HCT116 (cell line): ENCODE results near the gene TIMP3. TPM values are rescaled to one million over a fixed set of nuclear protein-coding genes. Genes with fewer than 3 reads are reported as not detected.

Source experiments
- ATAC-seq: fragments of 200-7000 bp; cut with Tn5 transposase; 2 replicates; pipeline ENCODE4 v1.9.1; 2020; ENCODE audit warnings: mild to moderate bottlenecking, moderate library complexity
- BruUV-seq: library from RNA; stranded (reverse); fragments of 400-500 nt; replicated peaks from 2 replicates; lab custom pipeline; 2021; lab: Mats Ljungman, UMichigan
- CTCF ChIA-PET: fragments of 300-600 bp; sonication (Branson Sonifier 250); formaldehyde crosslinking; loops from one replicate; lab custom pipeline; 2021; ENCODE audit warnings: antibody characterized with exemption; lab: Charles Lee
- POLR2A ChIA-PET: fragments of 300-600, 350-600 bp; sonication (Branson Sonifier 250); formaldehyde crosslinking; loops from one replicate; lab custom pipeline; 2021; ENCODE audit warnings: antibody characterized with exemption; lab: Charles Lee
- RAD21 ChIA-PET, 2 experiments: fragments of 300-600 bp; sonication (Branson Sonifier 250); formaldehyde crosslinking; loops; one replicate each; lab custom pipeline; 2023; ENCODE audit warnings: low total read pairs in 2 of 2; ENCODE audit not compliant: uncharacterized antibody in 2 of 2, unreplicated experiment in 2 of 2, low non-redundant PET in 1 of 2; lab: Charles Lee
- DNase-seq: peaks from one replicate; pipeline ENCODE4 v3.0.0-alpha.2; 2010; ENCODE audit warnings: low read depth, low spot score
- H2AFZ ChIP-seq: fragments of 200-600 bp; shearing (Covaris generic), sonication (generic); 2 replicates; pipeline ENCODE4 v1.6.1; 2017; ENCODE audit warnings: low read depth, mixed run types, mixed read lengths, antibody characterized with exemption, low read length; ENCODE audit not compliant: poor library complexity, severe bottlenecking
- H3K27ac ChIP-seq: 2 replicates; pipeline ENCODE4 v1.5.1; 2012; ENCODE audit warnings: low read depth, low read length
- H3K27me3 ChIP-seq: fragments of 200-600 bp; sonication (generic); 2 replicates; pipeline ENCODE4 v1.6.1; 2016; ENCODE audit warnings: mixed run types, low read length, mixed read lengths; ENCODE audit not compliant: insufficient read depth
- H3K36me3 ChIP-seq, 2 experiments: fragments of 200-500 bp in 1 of 2; fragments of 200-600 bp in 1 of 2; sonication (Bioruptor generic) in 1 of 2; sonication (generic) in 1 of 2; 2 replicates each; pipeline versions ENCODE4 v1.5.1 to v1.6.1; 2014 to 2016; ENCODE audit warnings: low read length in 2 of 2, inconsistent platforms in 1 of 2, mixed read lengths in 1 of 2, mixed run types in 1 of 2; ENCODE audit not compliant: insufficient read depth in 2 of 2, control insufficient read depth in 1 of 2
- H3K4me1 ChIP-seq, 2 experiments: fragments of 200-600 bp in 1 of 2; sonication (generic) in 1 of 2; 2 replicates each; pipeline versions ENCODE4 v1.5.1 to v1.6.1; 2012 to 2017; ENCODE audit warnings: low read length in 2 of 2, inconsistent platforms in 1 of 2, mild to moderate bottlenecking in 1 of 2, mixed read lengths in 1 of 2, mixed run types in 1 of 2, moderate library complexity in 1 of 2; ENCODE audit not compliant: insufficient read depth in 2 of 2, control insufficient read depth in 1 of 2
- H3K4me2 ChIP-seq: fragments of 200-600 bp; sonication (generic); 2 replicates; pipeline ENCODE4 v1.6.1; 2017; ENCODE audit warnings: mixed run types, low read length, mixed read lengths
- H3K4me3 ChIP-seq, 2 experiments: fragments of 200-600 bp in 1 of 2; sonication (generic) in 1 of 2; replicated peaks in 1 of 2; 2 replicates each; pipeline ENCODE4 v1.5.1; 2011 to 2016; ENCODE audit warnings: low read length in 2 of 2, control low read depth in 1 of 2, low read depth in 1 of 2, mild to moderate bottlenecking in 1 of 2, mixed read lengths in 1 of 2, mixed run types in 1 of 2
- H3K79me2 ChIP-seq: fragments of 200-600 bp; sonication (generic); 2 replicates; pipeline ENCODE4 v1.6.1; 2017; ENCODE audit warnings: mild to moderate bottlenecking, mixed run types, low read length, moderate library complexity, mixed read lengths; ENCODE audit not compliant: insufficient read depth
- H3K9ac ChIP-seq: fragments of 200-600 bp; sonication (generic); 2 replicates; pipeline ENCODE4 v1.6.1; 2016; ENCODE audit warnings: low read length, mixed read lengths
- H3K9me2 ChIP-seq: fragments of 200-600 bp; sonication (generic), shearing (Covaris generic); 2 replicates; pipeline ENCODE4 v1.6.1; 2017; ENCODE audit warnings: mixed run types, mild to moderate bottlenecking, moderate library complexity; ENCODE audit not compliant: insufficient read depth
- H3K9me3 ChIP-seq, 2 experiments: fragments of 200-500 bp in 1 of 2; fragments of 200-600 bp in 1 of 2; sonication (Bioruptor generic) in 1 of 2; sonication (generic) in 1 of 2; 2 replicates each; pipeline ENCODE4 v1.6.1; 2014 to 2017; ENCODE audit warnings: low read length in 2 of 2, mixed read lengths in 2 of 2, inconsistent platforms in 1 of 2, low read depth in 1 of 2, mild to moderate bottlenecking in 1 of 2, mixed run types in 1 of 2, moderate library complexity in 1 of 2; ENCODE audit not compliant: control insufficient read depth in 1 of 2, insufficient read depth in 1 of 2
- H4K20me1 ChIP-seq: fragments of 200-600 bp; sonication (generic), shearing (Covaris generic); 2 replicates; pipeline ENCODE4 v1.6.1; 2017; ENCODE audit warnings: mixed run types, mild to moderate bottlenecking, moderate library complexity; ENCODE audit not compliant: insufficient read depth
- CEBPB ChIP-seq: IDR thresholded peaks from 2 replicates; pipeline ENCODE4 v1.6.1; 2012; ENCODE audit warnings: low read depth
- FOSL1 ChIP-seq: IDR thresholded peaks from 2 replicates; pipeline ENCODE4 v1.6.1; 2012; ENCODE audit warnings: low read depth
- JUND ChIP-seq: IDR thresholded peaks from 2 replicates; pipeline ENCODE4 v1.6.1; 2012
- POLR2A ChIP-seq: IDR thresholded peaks from 2 replicates; pipeline ENCODE4 v1.7.0; 2011; ENCODE audit warnings: borderline replicate concordance; ENCODE audit not compliant: insufficient read depth, insufficient read length; ENCODE audit errors: extremely low read depth
- POLR2AphosphoS5 ChIP-seq: IDR thresholded peaks from 2 replicates; pipeline ENCODE4 v1.6.1; 2011; ENCODE audit warnings: mild to moderate bottlenecking, low read depth, low read length, moderate library complexity
- RAD21 ChIP-seq: IDR thresholded peaks from 2 replicates; pipeline ENCODE4 v1.6.1; 2012; ENCODE audit warnings: low read depth, mild to moderate bottlenecking
- REST ChIP-seq: IDR thresholded peaks from 2 replicates; pipeline ENCODE4 v1.6.1; 2012; ENCODE audit warnings: low read depth
- SRF ChIP-seq: IDR thresholded peaks from 2 replicates; pipeline ENCODE4 v1.6.1; 2012; ENCODE audit warnings: low read depth
- YY1 ChIP-seq: IDR thresholded peaks from 2 replicates; pipeline ENCODE4 v1.6.1; 2011; ENCODE audit warnings: low read length, low read depth, moderate library complexity, mild to moderate bottlenecking; ENCODE audit not compliant: insufficient replicate concordance; ENCODE audit errors: extremely low read depth
- intact Hi-C: fragments of 100-400 bp; cut with micrococcal nuclease; formaldehyde crosslinking; loops from 2 replicates; pipeline ENCODE4 v1.10.0; 2022
- total RNA-seq: library from RNA; stranded (reverse); gene quantifications from one replicate; pipeline ENCODE4 v1.2.1, GENCODE V29; 2021; ENCODE audit not compliant: unreplicated experiment

TIMP3 gene
- total RNA-seq, 1 experiment from 2014 or later, result 2.2 TPM

- no peak for TF ChIP-seq POLR2A
- no peak for TF ChIP-seq REST
- no peak for TF ChIP-seq JUND
- no peak for TF ChIP-seq FOSL1
- no peak for TF ChIP-seq CEBPB
- no peak for TF ChIP-seq SRF
- TF ChIP-seq RAD21, result no peak
- no peak for TF ChIP-seq YY1
- TF ChIP-seq POLR2AphosphoS5, result no peak
- no peaks in the 10 kb centered on the region for H3K4me1 ChIP-seq
- ChIA-PET RAD21 (no interaction called here), POLR2A (no interaction called here), CTCF (no interaction called here)
- H2AFZ ChIP-seq, result no peak overlapping the region
- no peak overlapping the region for H3K27ac ChIP-seq
- H3K27me3 ChIP-seq, result no peaks in the 10 kb centered on the region
- intact Hi-C loops, result no loop called here
- no peaks in the 10 kb centered on the region for H3K36me3 ChIP-seq
- H3K4me3 ChIP-seq, result no peak overlapping the region
- BruUV-seq, result no TSS peak
- H3K79me2 ChIP-seq, result no peaks in the 10 kb centered on the region
- H4K20me1 ChIP-seq, result no peaks in the 10 kb centered on the region
- no peak overlapping the region for H3K9ac ChIP-seq
- H3K9me2 ChIP-seq, result no peaks in the 10 kb centered on the region
- DNase-seq, result no peak
- ATAC-seq, result no peak
- H3K4me2 ChIP-seq, result no peak overlapping the region
- no peaks in the 10 kb centered on the region for H3K9me3 ChIP-seq
Observed at GRCh38 chr22:32820131-32821119, 18.9 kb downstream of the TIMP3 start.
